ENCODE data around the gene LMAN2.
"Not testable (repeated sequence)": the region's sequence is repeated elsewhere in the genome, so short reads cannot be mapped to it uniquely, and the experiment has no call there.

Gene LMAN2

GRCh38 chr5:177361418-177362291, 10.2 kb upstream of the LMAN2 start:
- no peak for DNase-seq (ENCODE audit: extremely low read depth, low read depth)

DNA sequence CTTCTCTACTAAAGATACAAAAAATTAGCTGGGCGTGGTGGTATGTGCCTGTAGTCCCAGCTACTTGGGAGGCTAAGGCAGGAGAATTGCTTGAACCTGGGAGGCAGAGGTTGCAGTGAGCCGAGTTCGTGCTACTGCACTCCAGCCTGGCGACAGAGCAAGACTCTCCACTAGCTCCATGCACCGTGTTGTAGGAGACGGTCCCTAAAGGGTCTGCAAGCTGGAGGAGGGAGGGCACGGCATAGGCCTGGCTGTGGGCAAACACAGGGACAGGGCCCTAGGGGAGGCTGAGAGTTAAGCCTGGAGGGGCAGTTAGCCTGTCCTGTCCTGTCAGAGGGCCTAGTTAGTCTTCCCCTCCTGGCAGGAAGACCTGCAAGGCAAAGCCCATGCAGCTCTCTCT, 9.3 kb upstream of the LMAN2 start:
- not testable (repeated sequence) for DNase-seq (ENCODE audit: extremely low read depth, low read depth)

More at GRCh38 chr5:177361418-177362291, 10.2 kb upstream of the LMAN2 start:
- TF ChIP-seq, protein P1, sequence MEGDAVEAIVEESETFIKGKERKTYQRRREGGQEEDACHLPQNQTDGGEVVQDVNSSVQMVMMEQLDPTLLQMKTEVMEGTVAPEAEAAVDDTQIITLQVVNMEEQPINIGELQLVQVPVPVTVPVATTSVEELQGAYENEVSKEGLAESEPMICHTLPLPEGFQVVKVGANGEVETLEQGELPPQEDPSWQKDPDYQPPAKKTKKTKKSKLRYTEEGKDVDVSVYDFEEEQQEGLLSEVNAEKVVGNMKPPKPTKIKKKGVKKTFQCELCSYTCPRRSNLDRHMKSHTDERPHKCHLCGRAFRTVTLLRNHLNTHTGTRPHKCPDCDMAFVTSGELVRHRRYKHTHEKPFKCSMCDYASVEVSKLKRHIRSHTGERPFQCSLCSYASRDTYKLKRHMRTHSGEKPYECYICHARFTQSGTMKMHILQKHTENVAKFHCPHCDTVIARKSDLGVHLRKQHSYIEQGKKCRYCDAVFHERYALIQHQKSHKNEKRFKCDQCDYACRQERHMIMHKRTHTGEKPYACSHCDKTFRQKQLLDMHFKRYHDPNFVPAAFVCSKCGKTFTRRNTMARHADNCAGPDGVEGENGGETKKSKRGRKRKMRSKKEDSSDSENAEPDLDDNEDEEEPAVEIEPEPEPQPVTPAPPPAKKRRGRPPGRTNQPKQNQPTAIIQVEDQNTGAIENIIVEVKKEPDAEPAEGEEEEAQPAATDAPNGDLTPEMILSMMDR (IDR thresholded peaks at IDR 0.05; ENCODE audit: low read depth, low read length) = no peak

DNA sequence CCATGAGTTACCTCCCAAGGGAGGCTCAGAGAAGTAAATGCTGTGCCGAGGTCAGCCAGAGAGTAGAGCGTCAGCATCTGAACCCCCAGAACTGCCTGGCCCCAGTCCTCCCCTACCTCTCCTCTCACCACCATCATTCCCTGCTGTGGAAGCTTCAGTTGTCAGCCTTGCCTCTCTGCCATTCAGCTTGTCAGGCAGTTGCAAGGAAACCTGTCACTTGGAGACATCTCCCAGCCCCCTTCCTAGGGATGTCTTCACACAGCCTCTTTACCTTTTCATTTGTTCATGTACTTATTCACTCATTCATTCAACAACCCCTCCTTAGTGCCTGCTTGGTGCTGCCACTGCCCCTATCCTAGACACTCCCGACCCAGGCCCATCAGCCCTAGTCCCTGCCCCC, 8.4 kb upstream of the LMAN2 start:
- TF ChIP-seq, protein P1 (IDR thresholded peaks at IDR 0.05; ENCODE audit: low read depth, low read length) = no peak
- no peak for DNase-seq (ENCODE audit: extremely low read depth, low read depth)

- no peak for DNase-seq (ENCODE audit: extremely low read depth, low read depth)
- TF ChIP-seq, protein P1 (IDR thresholded peaks at IDR 0.05; ENCODE audit: low read depth, low read length) = no peak
Observed at GRCh38 chr5:177359451-177359851, 8.0 kb upstream of the LMAN2 start.

GRCh38 chr5:177358370-177358819, 6.9 kb upstream of the LMAN2 start:
- no peak for DNase-seq (ENCODE audit: extremely low read depth, low read depth)
- TF ChIP-seq, protein P1 (IDR thresholded peaks at IDR 0.05; ENCODE audit: low read depth, low read length) = no peak

DNA sequence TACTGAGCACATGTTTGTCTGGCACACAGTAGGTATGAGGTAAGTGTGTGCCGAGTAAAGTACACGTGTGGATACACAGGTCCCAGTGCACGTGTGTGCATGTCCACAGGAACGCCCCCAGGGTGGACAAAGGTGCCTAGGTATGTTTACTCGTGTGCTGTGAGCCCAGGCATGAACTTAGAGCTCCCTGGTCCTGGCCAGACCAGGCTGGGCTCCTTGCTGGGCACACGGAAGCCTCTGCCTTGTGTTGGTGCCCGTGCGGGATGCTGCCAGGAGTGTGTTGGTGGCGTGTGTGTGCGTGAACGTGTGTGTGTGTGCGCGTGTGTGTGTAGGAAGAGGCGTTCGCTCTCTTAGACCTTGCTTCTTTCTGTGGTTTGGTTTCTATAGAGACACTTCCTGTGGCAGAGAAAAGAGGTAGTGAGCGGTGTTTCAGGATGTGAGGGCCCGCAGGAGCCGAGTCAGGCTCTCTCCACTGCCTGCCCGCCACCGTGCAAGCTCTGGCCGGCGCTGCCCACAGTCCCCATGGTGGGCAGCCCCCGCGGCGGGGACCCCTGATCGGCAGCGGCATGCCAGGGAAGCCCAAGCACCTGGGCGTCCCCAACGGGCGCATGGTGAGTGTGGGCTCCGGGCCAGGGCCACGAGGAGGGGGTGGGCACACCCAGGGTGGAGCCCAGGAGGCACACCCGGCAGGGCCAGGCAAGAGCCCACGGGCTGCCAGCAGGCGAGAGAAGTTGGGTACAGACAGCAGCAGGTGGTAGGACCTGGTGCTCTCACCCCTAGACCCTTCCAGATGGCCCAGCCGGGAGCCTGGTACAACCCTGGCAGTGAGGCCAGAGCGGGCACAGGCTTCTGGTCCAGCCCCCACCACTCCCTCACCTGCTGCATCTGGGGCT, 6.2 kb upstream of the LMAN2 start, which contains the start of gene RGS14:
Gene RGS14 (plus strand): TSS at position 466 of the 893 bp plus-strand sequence. CDS start 101 bp downstream, at position 567.
- TF ChIP-seq, protein P1 (IDR thresholded peaks at IDR 0.05; ENCODE audit: low read depth, low read length) = no peak
- no peak for DNase-seq (ENCODE audit: extremely low read depth, low read depth)

GRCh38 chr5:177357146-177357458, 5.6 kb upstream of the LMAN2 start:
- TF ChIP-seq, protein P1 (IDR thresholded peaks at IDR 0.05; ENCODE audit: low read depth, low read length) = no peak
- no peak for DNase-seq (ENCODE audit: extremely low read depth, low read depth)

All from AG09319 (cell line).